NT2/D1 (cell line): ENCODE data around the gene SLC9A7.

Experiments
- SUZ12 ChIP-seq: IDR thresholded peaks from 2 replicates; pipeline ENCODE4 v1.6.1; 2011; ENCODE audit not compliant: insufficient read length, insufficient read depth; ENCODE audit errors: extremely low read depth
- YY1 ChIP-seq: IDR thresholded peaks from 2 replicates; pipeline ENCODE4 v1.6.1; 2011; ENCODE audit not compliant: insufficient read length, insufficient read depth

DNA sequence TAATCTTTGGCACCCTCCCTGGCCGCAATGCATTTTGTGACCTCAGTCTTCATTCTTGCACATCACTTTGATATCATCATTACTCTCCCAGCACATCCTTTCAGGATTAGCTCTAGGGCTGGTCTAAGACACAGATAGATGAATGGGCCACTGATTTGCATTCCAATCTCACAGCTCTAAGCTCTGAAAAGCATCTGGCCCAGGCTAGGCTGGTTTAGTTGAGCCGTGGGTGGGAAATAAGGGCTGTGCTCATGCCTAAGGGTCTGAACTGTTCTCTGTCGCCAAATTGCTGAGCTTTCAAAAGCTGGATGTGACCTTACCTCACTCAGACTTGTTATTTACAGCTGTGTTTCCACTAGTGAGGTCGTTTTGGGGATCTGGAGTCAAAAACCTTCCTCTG is 30.0 kb upstream of the SLC9A7 start:
- no peak for TF ChIP-seq SUZ12
- no peak for TF ChIP-seq YY1
